ENCODE measurements around the gene UGT2B28.
A peak's percentile ranks its signal among the peaks of the same experiment; 100 is the strongest.
"Not testable (repeated sequence)": the region's sequence is repeated elsewhere in the genome, so short reads cannot be mapped to it uniquely, and the experiment has no call there.

UGT2B28 gene

GRCh38 chr4:69280081-69280480 lies at the start of gene UGT2B28:
Gene UGT2B28, plus strand, starts transcription at chr4:69280475. Its CDS starts 26 bp downstream, at chr4:69280501.
- DNase-seq, result not testable (repeated sequence)

GRCh38 chr4:69239092-69239491 lies 41.2 kb upstream of the UGT2B28 start:
- no peak for DNase-seq

GRCh38 chr4:69239557-69240168 lies 40.6 kb upstream of the UGT2B28 start:
- DNase-seq, result no peak

GRCh38 chr4:69240787-69241186 lies 39.5 kb upstream of the UGT2B28 start:
- DNase-seq, result not testable (repeated sequence)

- not testable (repeated sequence) for DNase-seq
Measured at GRCh38 chr4:69241746-69242145, 38.5 kb upstream of the UGT2B28 start.

GRCh38 chr4:69242562-69243240 lies 37.6 kb upstream of the UGT2B28 start:
- DNase-seq, result not testable (repeated sequence)

- DNase-seq, result not testable (repeated sequence)
Measured at GRCh38 chr4:69250884-69251283, 29.4 kb upstream of the UGT2B28 start.

- not testable (repeated sequence) for DNase-seq
Measured at GRCh38 chr4:69253147-69253772, 27.0 kb upstream of the UGT2B28 start.

GRCh38 chr4:69268612-69269011 lies 11.7 kb upstream of the UGT2B28 start:
- DNase-seq, result not testable (repeated sequence)

GRCh38 chr4:69296356-69296755 lies 16.1 kb downstream of the UGT2B28 start:
- DNase-seq, result not testable (repeated sequence)

- DNase-seq, result not testable (repeated sequence)
Measured at GRCh38 chr4:69308426-69309033, 28.3 kb downstream of the UGT2B28 start.

GRCh38 chr4:69309549-69310076 lies 29.3 kb downstream of the UGT2B28 start:
- not testable (repeated sequence) for DNase-seq

- DNase-seq, result not testable (repeated sequence)
Measured at GRCh38 chr4:69310262-69310661, 30.0 kb downstream of the UGT2B28 start.

- peak; percentile 24 for DNase-seq
Measured at GRCh38 chr4:69317669-69318298, 37.5 kb downstream of the UGT2B28 start.

- DNase-seq, result no peak
Measured at GRCh38 chr4:69321153-69321729, 41.0 kb downstream of the UGT2B28 start.

- peak; percentile 7 for DNase-seq
Measured at GRCh38 chr4:69322055-69322454, 41.8 kb downstream of the UGT2B28 start.

- DNase-seq, result no peak
Measured at GRCh38 chr4:69323284-69323683, 43.0 kb downstream of the UGT2B28 start.

GRCh38 chr4:69330345-69331047 lies 50.2 kb downstream of the UGT2B28 start:
- no peak for DNase-seq

- not testable (repeated sequence) for DNase-seq
Measured at GRCh38 chr4:69331304-69331703, 51.0 kb downstream of the UGT2B28 start.

GRCh38 chr4:69335485-69335884 lies 55.2 kb downstream of the UGT2B28 start:
- DNase-seq, result not testable (repeated sequence)

- not testable (repeated sequence) for DNase-seq
Measured at GRCh38 chr4:69343114-69343513, 62.8 kb downstream of the UGT2B28 start.
